NCI-H82 treated with DMSO at 0.1 percent for 48 hours (cell line): ENCODE measurements around the gene CFAP45.

Source experiments
- DNase-seq: peaks from one replicate; lab custom pipeline; 2025; ENCODE audit not compliant: unreplicated experiment; lab: John Stamatoyannopoulos, UW

Gene CFAP45

GRCh38 chr1:159937054-159937750 is 37.2 kb upstream of the CFAP45 start:
- no peak for DNase-seq

- DNase-seq: peak; percentile 37
These were observed 36.4 kb upstream of the CFAP45 start for GRCh38 chr1:159936273-159936904.

DNA sequence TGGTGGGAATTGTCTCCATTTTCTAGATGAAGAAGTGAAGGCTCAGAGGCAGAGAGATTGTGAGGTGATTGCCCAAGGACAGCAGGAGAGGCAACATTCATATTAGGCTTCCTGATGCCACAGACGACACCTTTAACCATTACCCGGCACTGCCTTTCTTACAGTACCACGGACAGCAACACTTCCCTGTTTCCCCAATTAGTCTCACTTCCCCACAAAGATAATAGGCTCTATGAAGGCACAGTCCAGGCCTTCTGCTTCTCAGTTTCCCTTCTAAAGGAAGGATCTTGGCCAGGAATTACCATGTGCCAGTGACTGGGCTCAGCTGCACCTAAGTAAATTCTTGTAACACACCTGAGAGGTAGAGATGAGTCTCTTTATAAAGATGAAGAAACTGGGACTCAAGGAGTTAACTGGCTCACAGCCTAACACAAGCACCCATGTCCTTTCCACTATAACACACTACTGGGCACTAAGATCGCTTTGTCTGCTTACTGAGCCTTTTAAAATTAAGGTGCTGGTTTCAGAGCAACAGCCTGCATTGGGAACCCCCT is 35.8 kb upstream of the CFAP45 start:
- no peak for DNase-seq

GRCh38 chr1:159935305-159935704 is 35.3 kb upstream of the CFAP45 start:
- no peak for DNase-seq

DNA sequence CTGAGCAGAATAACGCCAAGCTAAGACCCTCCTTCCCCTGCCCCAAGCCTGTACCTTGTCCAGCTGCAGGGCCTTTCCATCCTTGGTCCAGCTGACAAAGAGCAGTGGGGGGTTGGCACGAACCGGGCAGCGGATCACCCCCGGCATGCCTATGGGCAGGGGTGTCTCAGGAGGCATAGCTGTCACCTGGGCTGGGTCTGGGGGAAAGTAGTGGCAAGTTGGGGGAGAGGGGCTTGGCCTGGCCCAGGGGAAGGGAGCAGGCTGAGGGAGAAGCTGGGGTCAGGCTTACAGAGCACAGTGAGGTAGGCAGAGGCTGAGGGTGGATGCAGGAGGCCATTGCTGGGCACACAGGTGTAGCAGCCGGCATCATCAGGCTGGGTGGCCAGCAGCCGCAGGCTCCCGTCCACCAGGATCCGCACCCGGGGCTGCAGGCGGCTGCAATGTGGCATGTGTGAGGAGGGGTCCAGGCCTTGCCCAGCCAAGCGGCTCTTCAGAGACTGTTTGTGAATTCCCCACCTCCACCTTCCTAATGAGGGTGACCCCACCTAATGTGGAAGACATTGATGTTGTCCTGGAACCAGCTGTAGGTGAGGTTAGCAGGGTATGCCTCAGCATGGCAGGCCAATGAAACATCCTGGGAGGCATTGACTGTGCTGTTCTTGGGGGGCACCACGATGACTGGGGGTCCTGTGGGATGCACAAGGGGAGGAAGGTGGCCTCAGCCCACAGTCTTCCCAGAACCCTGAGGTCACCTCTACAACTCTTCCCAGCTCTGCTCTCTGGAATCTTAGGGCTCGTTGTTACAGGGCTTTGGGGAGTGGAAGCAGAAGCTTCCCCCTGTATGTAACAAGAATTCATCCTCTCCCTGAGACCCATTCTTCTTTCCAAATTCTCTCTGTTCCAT is 34.4 kb upstream of the CFAP45 start:
- DNase-seq: no peak

GRCh38 chr1:159933347-159933746 is 33.4 kb upstream of the CFAP45 start:
- DNase-seq: no peak

DNA sequence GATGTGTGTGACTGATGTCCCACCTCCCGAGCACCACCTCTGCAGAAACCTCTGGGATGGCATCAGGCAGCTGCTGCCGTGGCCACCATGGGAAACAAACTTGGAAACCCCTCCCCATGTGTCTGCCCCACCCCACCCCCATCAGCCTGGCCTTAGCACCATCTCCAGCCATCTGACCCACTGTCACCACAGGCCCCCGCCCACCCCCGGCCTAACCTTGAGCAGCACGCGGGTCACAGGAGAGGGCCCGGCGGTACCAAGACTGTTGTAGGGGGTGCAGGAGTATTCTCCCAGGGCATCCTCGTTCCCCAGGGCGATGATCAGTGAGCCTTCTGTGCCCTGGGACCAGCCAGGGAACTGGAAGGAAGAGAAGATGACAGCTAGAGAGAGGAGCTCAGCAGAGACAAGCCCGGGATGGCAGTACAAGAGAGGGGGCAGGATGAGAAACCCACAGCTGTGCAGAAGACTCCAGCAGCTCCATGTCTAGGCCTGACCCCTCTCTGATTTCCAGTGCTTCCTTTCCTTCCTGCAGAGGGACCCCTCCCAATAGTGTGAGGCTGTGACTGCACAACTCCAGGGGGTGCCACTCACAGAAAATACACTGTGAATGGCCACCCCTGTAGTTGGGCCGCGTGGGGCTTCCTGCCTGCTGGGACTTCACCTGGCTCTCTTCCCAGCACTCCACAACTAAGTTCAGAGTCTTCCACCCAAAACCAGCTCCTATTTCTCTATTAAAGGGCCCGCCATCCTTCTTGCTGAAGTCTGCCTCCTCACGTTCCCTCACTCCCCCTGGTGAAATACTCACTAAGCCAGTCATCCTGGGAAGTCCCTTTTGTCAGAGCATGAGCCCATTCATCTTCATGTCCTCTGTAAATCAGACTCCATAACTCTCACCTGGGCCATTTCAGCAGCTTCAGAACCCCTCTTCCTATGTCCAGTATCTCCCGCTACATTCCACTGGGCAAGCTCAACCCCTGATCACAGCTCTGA is 32.6 kb upstream of the CFAP45 start:
- DNase-seq: no peak

DNA sequence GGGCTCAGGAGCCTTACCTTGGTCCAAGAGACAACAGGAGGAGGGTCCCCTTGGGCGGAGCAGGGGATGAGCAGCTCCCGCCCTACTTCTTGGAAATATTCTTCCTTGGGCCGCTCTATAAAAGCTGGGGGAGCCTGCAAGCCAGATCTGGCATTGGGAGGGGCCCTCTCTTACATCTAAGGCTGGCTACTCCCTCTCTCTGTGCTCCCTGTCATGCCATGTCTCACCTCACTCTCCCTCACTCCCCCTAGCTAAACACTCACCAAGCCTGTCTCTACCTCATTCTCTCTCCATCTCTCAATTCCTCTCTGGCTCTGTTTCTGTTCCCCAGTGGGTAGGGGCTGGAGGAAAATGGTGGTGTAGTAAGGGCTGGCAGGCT is 31.8 kb upstream of the CFAP45 start:
- DNase-seq: no peak

DNA sequence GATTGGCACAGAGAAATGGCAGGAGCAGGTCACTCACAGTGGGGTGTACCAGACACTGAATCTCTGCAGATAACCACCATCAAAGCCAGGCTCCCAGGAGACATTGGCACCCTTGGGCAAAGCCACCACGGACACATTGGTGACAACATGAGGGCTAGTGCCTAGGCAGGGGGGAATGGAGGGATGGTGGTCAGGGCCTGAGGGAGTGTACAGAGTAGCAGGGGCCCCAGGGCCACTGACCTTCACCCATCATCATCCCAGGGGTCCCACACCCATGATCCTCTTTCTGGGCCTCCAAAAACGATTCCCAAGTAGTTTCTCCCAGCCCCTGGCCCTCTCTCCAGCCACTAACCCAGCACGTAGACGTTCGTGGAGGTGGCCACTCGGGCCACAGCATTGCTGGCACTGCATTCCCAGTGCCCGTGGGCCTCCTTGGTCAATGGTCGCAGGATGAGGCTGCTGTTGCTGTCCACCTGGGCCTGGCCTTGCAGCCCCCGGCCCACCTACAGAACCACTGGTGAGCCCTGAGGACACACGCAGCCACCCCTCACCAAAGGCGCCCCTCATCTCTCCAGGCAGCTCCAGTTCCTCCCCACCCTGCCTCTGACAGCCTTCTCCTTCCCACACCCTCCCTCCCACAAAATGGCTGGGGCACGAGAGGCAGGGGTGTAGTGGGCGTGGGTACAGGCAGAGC is 31.3 kb upstream of the CFAP45 start:
- no peak for DNase-seq

- DNase-seq: no peak
These were observed 30.7 kb upstream of the CFAP45 start for GRCh38 chr1:159930634-159931033.

DNA sequence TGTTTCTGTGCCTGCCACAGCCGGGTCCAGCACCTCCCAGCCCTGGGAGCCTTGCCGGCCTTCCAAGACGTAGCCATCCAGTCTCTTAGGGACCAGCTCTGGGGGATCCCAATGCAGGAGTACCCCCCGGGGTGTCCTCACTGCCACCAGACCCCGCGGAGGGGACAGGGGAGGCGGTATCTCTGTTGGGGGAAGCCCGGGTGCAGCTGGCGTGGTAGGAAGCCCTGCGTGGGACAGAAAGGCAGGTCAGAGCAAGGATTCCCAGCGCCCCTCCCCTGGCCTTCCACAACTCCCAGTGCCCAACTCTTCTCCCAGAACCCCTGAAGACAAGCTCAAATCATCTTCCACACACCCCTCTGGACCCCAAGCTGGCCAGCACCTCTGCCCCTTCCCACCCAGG is 30.3 kb upstream of the CFAP45 start:
- DNase-seq: no peak

DNA sequence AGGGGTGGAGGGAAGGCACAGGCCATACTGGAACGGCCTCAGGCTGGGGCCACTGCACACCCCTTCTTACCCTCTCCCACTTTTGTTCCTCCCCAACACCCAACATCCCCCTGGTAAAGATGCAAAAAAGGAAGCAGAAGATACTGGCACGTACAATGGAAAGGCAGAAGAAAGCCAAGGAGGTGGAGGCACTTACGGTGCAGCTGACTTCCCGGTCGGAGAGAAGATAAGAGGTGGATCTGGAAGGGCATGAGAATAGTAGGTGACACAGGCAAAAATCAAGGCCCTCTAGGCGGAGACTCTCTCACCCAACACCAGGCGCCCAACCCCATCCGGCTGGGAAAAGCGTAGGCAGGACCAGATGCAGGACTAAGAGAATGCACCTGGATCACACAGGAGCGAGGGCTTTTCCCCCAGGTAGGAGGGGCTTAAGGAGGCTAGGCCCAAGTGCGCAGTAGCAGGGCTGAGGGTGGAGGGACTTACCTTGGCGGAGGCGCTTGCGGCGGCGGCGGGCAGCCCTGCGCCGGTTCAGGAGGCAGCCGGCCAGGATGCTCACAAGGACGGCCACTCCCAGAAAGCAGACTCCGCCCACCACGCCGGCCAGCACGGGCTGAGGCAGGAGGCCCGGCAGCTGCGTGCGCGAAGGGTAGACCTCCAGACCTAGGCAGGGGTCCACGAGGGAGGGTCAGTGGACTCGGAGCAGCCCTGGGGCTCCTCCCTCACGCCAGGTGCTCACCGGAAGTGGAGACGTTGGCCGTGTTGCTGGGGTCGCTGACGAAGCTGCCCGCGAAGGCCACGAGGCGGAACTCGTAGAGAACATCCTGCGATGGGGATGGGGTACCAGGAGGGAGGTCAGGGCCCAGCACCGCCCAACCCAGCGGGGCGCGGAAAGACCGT is 29.4 kb upstream of the CFAP45 start:
- DNase-seq: no peak

GRCh38 chr1:159928491-159929050 is 28.6 kb upstream of the CFAP45 start:
- no peak for DNase-seq

DNA sequence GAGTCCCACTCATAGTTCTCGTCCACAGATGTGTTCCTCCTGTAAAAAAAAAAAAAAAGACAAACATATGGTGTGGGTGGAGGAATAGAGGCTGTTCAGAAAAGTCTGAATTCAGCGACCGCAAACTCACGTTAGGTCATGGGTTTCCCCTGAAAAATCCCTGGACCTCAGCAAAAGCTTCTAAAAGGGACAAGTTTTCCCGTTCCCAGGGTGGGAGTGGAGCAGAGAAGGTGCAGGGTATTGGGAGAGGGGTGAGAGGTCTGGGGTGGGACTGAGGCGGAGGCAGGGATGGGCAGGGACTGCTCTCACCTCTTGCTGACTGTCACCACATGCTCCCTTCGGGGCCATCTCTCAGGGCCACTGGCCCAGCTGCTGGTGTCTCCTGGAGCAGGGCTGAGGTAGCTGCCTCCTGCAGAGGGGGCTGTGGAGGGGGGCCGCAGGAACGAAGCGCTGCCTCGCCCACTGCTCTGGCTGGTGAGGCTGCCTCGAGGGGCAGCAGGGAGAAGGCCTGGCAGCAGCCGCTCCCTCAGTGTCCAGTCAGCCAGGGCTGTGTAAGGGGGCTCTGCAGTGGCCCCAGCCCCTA is 28.0 kb upstream of the CFAP45 start:
- no peak for DNase-seq

DNA sequence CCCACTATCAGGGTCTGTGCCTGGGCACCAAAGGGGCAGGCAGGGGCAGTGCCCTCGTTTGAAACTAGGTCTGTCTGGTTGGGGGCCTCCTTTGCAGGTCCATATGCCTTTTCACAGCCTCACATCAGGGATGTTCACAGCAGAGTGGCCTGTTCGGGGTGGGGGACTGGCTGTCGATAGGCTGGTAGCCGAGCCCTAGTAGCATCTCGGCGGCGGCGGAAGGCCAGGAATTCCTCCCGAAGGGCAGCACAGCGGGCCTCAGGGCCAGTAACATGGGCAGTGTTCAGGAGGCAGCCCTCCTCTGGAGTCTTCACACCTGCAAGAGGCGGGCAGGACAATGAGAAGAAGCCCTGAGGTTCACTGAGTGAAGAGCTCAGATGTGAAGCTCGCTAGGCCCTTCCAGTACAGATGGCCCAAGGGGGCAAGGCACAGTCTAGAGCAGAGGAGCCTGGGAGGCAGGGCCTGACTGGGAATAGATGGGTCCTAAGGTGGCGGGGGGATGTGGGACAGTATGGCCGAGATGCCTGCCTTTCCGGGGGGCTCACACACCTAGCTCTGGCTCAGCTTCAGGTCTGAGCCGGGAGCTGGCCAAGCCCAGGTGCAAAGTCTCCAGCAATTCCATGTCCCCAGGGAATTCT is 27.4 kb upstream of the CFAP45 start:
- DNase-seq: no peak

- DNase-seq: no peak
These were observed 25.7 kb upstream of the CFAP45 start for GRCh38 chr1:159925719-159926078.

- peak; percentile 86 for DNase-seq
These were observed 25.1 kb upstream of the CFAP45 start, which contains the start of gene TAGLN2 for GRCh38 chr1:159924791-159925718. Gene TAGLN2 (minus strand): TSS chr1:159925507. CDS start chr1:159920509, 4,998 bp downstream.
